Measurements from ENCODE around the gene PTPRJ. TPM values are rescaled to one million over a fixed set of nuclear protein-coding genes. Genes with fewer than 3 reads are reported as not detected.
A peak's percentile ranks its signal among the peaks of the same experiment; 100 is the strongest.
"Not testable (repeated sequence)": the region's sequence is repeated elsewhere in the genome, so short reads cannot be mapped to it uniquely, and the experiment has no call there.

PTPRJ gene
- total RNA-seq, 2 donors from 2014 or later = 33.2 to 83.9 TPM

DNA sequence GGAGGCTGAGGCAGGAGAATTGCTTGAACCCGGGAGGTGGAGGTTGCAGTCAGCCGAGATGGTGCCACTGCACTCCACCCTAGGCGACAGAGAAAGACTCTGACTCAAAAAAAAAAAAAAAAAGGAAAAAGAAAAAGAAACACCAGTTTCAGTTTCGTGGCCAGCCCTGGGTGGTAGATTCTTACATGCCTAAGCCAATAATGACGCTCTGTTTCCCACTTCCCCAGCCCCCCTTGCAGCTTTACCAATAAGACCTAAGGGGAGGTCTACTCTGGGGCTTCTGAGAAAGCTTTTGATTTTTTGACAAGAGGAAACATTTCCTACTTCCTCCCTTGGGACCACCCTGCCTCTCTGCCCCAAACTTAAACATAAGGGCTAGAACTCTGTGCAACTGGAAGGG, 30.0 kb upstream of the PTPRJ start:
- peaks cover 17% of the 10 kb centered on the region for H3K4me1 Mint-ChIP-seq

DNA sequence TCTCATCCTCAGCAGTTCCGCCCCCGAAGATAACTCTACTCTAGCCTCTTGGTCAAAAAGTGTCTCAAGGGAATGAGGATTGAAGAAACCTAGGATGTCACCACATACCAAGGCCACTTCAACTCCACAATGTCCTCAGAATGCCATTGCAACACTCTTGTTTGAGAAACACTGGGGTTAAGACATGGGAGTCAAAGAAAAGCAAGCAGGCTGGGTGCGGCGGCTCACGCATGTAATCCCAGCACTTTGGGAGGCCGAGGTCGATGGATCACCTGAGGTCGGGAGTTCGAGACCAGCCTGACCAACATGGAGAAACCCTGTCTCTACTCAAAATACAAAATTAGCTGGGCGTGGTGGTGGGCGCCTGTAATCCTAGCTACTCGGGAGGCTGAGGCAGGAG, 28.9 kb upstream of the PTPRJ start:
- H3K9me3 ChIP-seq (ENCODE audit: control insufficient read depth, low read length, poor library complexity, severe bottlenecking); DNase-seq; H3K36me3 Mint-ChIP-seq (ENCODE audit: low read depth); H3K27me3 Mint-ChIP-seq; ATAC-seq: not testable (repeated sequence)
- H3K4me3 Mint-ChIP-seq = peak overlapping the region; percentile 36
- peak overlapping the region; percentile 9 for H3K27ac Mint-ChIP-seq
- H3K4me1 Mint-ChIP-seq = peaks cover 14% of the 10 kb centered on the region

More for the DNA sequence above, 30.0 kb upstream of the PTPRJ start:
- Mint-ChIP-seq H3K27ac (peak overlapping the region; percentile 87), H3K27me3 (no peaks in the 10 kb centered on the region), H3K36me3 (ENCODE audit: low read depth) (no peaks in the 10 kb centered on the region), H3K4me3 (peak overlapping the region; percentile 57)
- ATAC-seq (peak; percentile 89), DNase-seq (no peak)
- H3K9me3 ChIP-seq (ENCODE audit: control insufficient read depth, low read length, poor library complexity, severe bottlenecking) = no peaks in the 10 kb centered on the region

DNA sequence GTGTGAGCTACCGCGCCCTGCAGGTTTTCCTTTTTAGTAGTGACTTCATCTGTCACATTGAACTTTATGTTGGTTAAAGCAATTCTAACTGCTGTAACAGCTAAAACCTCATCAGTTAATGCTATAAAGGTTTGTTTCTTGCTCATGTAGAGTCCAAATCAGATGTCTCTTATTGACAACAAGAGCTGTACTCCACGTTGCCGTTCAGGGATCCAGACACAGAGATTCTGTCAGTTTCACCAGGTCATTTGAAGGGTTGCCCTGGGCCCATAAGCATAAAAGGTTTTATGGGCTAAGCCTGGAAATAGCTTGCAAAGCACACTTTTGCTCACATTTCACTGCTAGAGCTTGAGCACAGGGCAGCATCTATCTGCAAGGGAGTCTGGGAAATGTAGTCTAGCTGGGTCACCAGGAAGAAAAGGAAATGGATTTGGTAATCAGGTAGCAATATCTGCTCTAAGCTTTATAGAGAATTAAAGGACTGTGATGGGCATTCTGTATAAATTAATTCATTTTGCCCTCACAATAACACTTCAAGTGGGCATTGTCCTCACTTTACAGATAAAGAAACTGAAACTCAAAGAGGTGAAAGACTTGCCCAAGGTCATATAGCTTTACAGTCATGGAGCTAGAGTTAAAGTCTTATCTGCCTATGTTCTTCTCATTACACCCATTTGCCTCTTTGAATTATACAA, 25.2 kb upstream of the PTPRJ start:
- Mint-ChIP-seq H3K36me3 (ENCODE audit: low read depth) (no peaks in the 10 kb centered on the region), H3K4me1 (peaks cover 11% of the 10 kb centered on the region), H3K27me3 (no peaks in the 10 kb centered on the region), H3K27ac (no peak overlapping the region), H3K4me3 (no peak overlapping the region)
- no peaks in the 10 kb centered on the region for H3K9me3 ChIP-seq (ENCODE audit: control insufficient read depth, low read length, poor library complexity, severe bottlenecking)
- ATAC-seq (no peak), DNase-seq (no peak)

DNA sequence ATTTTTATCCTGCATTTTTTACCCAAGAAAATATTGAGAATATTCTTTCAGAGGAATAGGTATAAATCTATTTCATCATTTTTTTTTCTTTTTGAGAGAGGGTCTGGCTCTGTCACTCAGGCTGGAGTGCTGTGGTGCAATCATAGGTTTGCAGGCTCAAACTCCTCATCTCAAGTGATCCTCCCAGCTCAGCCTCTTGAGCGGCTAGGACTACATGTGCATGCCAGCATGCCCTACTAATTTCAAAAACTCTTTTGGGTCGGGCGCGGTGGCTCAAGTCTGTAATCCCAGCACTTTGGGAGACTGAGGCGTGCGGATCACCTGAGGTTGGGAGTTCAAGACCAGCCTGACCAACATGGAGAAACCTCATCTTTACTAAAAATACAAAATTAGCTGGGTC, 20.3 kb upstream of the PTPRJ start:
- no peaks in the 10 kb centered on the region for H3K36me3 Mint-ChIP-seq (ENCODE audit: low read depth)
- no peak overlapping the region for H3K4me3 Mint-ChIP-seq
- no peaks in the 10 kb centered on the region for H3K9me3 ChIP-seq (ENCODE audit: control insufficient read depth, low read length, poor library complexity, severe bottlenecking)
- ATAC-seq (no peak), DNase-seq (no peak)
- no peaks in the 10 kb centered on the region for H3K27me3 Mint-ChIP-seq
- peaks cover 5% of the 10 kb centered on the region for H3K4me1 Mint-ChIP-seq
- H3K27ac Mint-ChIP-seq = no peak overlapping the region

DNA sequence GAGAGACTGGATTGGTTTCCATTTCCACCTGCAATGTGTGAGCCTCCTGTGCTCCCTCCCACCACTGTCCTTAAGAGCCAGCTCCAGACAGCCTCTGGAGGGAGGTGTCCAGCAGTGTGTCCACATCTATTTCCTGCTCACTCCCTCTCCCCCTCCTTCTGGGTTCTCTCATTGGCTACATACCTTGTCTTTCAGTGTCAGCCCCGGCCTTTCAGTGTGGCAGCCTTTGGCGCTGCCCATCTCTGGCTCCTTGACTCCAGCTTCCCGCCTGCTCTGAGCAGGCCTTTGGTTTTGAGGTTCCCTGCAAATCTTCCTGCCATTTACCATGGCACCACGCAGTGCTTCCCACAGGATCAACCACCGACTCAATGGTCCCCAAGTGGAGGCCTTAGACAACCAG, 19.0 kb upstream of the PTPRJ start:
- Mint-ChIP-seq H3K4me3 (no peak overlapping the region), H3K4me1 (peaks cover 2% of the 10 kb centered on the region), H3K36me3 (ENCODE audit: low read depth) (no peaks in the 10 kb centered on the region), H3K27ac (no peak overlapping the region), H3K27me3 (no peaks in the 10 kb centered on the region)
- DNase-seq (no peak), ATAC-seq (no peak)
- H3K9me3 ChIP-seq (ENCODE audit: control insufficient read depth, low read length, poor library complexity, severe bottlenecking) = no peaks in the 10 kb centered on the region

DNA sequence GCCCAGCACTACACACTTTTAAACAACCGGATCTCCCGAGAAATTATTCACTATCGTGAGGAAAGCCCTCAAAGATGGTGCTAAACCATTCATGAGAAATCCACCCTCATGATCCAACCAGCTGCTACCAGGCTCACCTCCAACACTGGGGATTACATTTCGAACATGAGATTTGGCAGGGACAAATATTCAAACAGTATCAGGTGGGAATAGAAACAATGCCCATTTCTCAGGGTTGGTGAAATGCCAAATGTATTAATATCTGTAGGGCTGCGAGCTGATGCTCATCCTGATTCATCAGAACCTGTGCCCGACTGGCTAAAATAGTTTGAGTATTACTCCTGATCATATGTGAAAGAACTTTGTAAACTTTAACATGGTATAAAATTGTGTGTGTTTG, 15.8 kb upstream of the PTPRJ start:
- H3K4me3 Mint-ChIP-seq = no peak overlapping the region
- ATAC-seq (no peak), DNase-seq (no peak)
- no peaks in the 10 kb centered on the region for H3K36me3 Mint-ChIP-seq (ENCODE audit: low read depth)
- no peaks in the 10 kb centered on the region for H3K9me3 ChIP-seq (ENCODE audit: control insufficient read depth, low read length, poor library complexity, severe bottlenecking)
- no peaks in the 10 kb centered on the region for H3K27me3 Mint-ChIP-seq
- H3K27ac Mint-ChIP-seq = no peak overlapping the region
- peaks cover 2% of the 10 kb centered on the region for H3K4me1 Mint-ChIP-seq

DNA sequence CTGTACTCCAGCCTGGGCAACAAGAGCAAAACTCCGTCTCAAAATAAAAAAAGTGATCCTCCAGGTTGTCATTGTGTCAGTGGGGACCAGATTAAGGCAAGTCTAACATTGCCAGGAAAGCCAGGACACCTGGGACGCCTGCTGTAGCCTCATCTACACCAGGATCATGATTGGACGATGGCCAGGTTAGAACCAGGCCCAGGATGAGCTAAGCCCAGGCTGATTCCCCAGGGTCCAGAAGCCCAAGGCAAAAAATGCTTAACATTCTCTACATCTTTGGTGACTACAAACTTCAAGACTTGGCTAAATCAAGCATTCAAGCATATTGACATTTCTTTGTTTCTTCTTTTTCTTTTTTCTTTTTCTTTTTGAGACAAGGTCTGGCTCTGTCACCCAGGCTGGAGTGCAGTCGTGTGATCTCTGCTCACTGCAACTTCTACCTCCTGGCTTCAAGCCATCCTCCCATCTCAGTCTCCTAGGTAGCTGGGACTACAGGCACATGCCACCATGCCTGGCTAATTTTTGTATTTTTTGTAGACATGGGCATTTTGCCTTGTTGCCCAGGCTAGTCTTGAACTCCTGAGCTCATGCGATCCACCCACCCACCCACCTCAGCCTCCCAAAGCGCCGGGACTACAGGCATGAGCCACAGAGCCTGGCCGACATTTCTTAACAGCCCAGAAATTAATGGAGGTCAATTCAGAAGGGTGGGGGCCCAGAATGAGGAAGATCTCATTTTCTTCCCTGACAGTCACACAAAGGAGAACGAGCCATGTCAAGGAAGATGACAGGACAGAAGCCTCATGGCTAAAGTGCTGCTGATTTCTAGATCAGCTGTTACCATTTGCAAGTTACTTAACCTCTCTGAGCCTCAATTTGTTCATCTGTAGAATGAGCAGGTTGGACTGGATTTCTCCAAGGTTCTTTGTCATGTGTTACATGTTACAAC, 12.5 kb upstream of the PTPRJ start:
- Mint-ChIP-seq H3K4me1 (peaks cover 2% of the 10 kb centered on the region), H3K27me3 (no peaks in the 10 kb centered on the region), H3K4me3 (no peak overlapping the region), H3K27ac (no peak overlapping the region), H3K36me3 (ENCODE audit: low read depth) (no peaks in the 10 kb centered on the region)
- DNase-seq (no peak), ATAC-seq (no peak)
- no peaks in the 10 kb centered on the region for H3K9me3 ChIP-seq (ENCODE audit: control insufficient read depth, low read length, poor library complexity, severe bottlenecking)

DNA sequence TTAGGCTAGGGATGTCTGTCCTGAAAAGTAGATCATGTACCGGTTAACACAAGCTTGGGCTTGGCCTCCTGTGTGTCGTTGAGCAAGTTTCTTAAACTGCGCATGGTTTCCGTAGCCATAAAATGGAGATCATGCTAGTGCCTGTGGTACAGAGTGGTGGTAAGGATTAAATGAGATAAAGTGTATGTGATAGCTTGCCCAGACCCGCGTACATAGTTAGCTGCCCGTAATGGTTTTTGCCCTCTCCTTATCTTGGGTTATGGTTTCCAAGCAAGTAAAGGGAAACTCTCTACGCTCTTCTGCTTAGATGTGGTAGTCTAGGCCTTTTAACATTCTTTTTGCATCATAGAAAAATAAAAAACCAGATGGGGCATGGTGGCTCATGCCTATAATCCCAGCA, 11.0 kb upstream of the PTPRJ start:
- H3K4me1 Mint-ChIP-seq = peaks cover 2% of the 10 kb centered on the region
- no peaks in the 10 kb centered on the region for H3K9me3 ChIP-seq (ENCODE audit: control insufficient read depth, low read length, poor library complexity, severe bottlenecking)
- ATAC-seq (no peak), DNase-seq (no peak)
- H3K27ac Mint-ChIP-seq = no peak overlapping the region
- H3K27me3 Mint-ChIP-seq = no peaks in the 10 kb centered on the region
- no peak overlapping the region for H3K4me3 Mint-ChIP-seq
- no peaks in the 10 kb centered on the region for H3K36me3 Mint-ChIP-seq (ENCODE audit: low read depth)

DNA sequence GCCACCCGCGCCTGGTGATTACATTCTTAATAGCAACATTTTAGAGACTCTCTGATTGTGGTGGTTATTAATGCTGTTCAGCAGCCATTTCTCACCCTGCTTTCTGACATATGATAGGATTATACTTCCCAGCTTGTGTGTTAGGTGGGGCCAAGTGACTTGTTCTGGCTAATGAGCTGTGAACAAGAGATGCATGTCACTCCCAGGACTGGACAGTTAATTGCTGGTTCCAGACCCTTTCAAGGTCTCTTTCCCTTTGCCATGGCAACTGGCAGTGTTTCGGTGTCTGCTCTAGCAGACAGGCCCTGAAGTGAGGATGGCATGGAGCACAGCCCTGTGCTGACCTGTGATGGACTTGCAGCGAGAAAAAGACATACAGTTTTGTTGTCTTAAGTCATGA, 8.9 kb upstream of the PTPRJ start:
- DNase-seq (no peak), ATAC-seq (no peak)
- peaks cover 2% of the 10 kb centered on the region for H3K4me1 Mint-ChIP-seq
- H3K4me3 Mint-ChIP-seq = no peak overlapping the region
- no peaks in the 10 kb centered on the region for H3K27me3 Mint-ChIP-seq
- H3K9me3 ChIP-seq (ENCODE audit: control insufficient read depth, low read length, poor library complexity, severe bottlenecking) = no peaks in the 10 kb centered on the region
- H3K27ac Mint-ChIP-seq = no peak overlapping the region
- H3K36me3 Mint-ChIP-seq (ENCODE audit: low read depth) = no peaks in the 10 kb centered on the region

DNA sequence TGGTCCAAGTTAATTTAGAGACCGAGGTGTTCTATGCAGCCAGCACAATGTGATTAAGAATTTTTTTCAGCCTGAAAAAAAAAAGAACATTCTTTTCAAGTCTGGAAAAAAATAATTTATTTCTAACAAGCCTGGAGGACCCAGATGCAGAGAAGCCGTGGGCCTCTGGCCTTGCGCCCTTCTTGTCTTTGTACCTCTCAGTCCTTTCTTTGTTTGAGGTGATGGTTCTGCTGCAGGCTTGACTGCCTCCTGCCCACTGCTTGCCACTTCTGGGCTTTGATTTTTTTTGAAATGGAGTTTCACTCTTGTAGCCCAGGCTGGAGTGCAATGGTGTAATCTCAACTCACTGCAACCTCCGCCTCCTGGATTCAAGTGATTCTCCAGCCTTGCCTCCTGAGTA, 7.2 kb upstream of the PTPRJ start:
- ATAC-seq (no peak), DNase-seq (no peak)
- Mint-ChIP-seq H3K27me3 (no peaks in the 10 kb centered on the region), H3K4me3 (no peak overlapping the region), H3K4me1 (peaks cover 2% of the 10 kb centered on the region), H3K27ac (no peak overlapping the region), H3K36me3 (ENCODE audit: low read depth) (no peaks in the 10 kb centered on the region)
- H3K9me3 ChIP-seq (ENCODE audit: control insufficient read depth, low read length, poor library complexity, severe bottlenecking) = no peaks in the 10 kb centered on the region

DNA sequence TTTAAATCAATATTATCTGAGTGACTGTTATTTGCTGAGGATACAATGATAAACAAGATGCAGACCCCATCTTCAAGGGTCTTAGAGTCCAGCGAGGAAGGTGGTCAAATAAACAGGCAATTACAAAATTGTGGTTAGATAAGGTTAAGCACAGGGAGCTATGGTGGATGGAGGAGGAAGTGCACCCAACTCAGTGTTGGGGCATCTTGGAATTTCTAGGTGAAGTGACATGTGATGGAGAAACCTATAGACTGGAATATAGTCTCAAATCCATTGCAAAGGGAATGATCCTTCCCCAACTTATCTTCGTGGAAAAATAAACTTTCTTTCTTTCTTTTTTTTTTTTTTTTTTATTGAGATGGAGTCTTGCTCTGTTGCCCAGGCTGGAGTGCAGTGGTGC, 3.4 kb upstream of the PTPRJ start:
- no peak overlapping the region for H3K4me3 Mint-ChIP-seq
- H3K36me3 Mint-ChIP-seq (ENCODE audit: low read depth) = no peaks in the 10 kb centered on the region
- no peak overlapping the region for H3K27ac Mint-ChIP-seq
- ATAC-seq (no peak), DNase-seq (no peak)
- H3K4me1 Mint-ChIP-seq = peaks cover 9% of the 10 kb centered on the region
- H3K9me3 ChIP-seq (ENCODE audit: control insufficient read depth, low read length, poor library complexity, severe bottlenecking) = no peaks in the 10 kb centered on the region
- H3K27me3 Mint-ChIP-seq = no peaks in the 10 kb centered on the region

DNA sequence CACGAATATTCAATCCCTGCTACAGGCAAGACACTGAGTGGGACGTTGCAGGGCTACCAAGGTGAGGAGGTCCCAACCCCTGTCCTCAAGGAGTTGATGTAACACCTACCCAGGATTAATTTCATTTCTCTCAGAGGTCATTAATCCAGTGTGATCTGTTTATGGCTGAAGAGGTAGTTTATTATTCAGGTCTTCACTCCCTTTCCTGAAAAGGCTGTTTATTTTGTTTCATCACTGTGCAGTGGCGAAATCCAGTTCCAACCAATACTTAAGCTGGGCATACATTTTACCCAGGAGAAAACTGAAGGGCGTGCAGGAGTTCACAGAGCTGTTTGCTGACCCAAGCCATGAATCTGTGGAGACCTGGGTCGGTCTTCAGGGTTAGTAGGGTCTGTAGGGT, 2.7 kb upstream of the PTPRJ start:
- H3K27me3 Mint-ChIP-seq = no peaks in the 10 kb centered on the region
- H3K27ac Mint-ChIP-seq = no peak overlapping the region
- no peaks in the 10 kb centered on the region for H3K9me3 ChIP-seq (ENCODE audit: control insufficient read depth, low read length, poor library complexity, severe bottlenecking)
- no peak for DNase-seq
- no peak for ATAC-seq
- no peak overlapping the region for H3K4me3 Mint-ChIP-seq
- H3K36me3 Mint-ChIP-seq (ENCODE audit: low read depth) = no peaks in the 10 kb centered on the region
- peaks cover 10% of the 10 kb centered on the region for H3K4me1 Mint-ChIP-seq

DNA sequence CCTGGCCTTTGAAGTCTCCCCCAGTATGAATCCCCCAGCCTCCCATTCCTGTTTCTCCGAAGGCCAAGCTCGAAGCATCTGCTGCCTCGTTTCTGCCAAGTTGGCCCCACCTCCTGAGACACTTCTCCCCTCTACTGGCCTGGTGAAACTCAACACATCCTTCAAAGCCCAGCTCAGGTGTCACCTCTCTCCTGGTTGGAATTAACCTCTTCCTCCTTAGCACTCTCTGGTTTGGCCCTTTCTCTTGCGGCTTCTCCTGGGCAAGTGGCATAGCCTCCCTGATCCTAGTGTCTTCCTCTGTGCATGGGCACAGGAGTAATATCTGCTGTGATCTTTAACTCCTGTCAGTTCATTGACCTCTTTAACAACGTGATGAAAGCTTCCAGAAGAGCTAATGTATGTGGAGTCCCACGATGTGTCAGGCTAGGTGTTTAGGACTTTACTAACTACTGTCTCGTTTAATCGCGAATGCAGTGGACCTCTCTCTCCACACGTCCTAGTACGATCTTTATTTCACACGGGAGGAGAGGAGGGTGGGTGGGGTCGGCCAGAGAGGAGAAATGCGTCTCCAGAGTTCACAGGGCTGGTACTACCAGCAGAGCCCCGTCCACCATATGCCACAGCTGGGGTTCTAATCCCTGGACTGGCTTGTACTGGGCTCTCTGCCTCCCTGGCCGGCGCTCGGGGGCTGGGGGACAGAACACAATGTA, 826 bp upstream of the PTPRJ start:
- H3K4me1 Mint-ChIP-seq = peaks cover 23% of the 10 kb centered on the region
- peak overlapping the region; percentile 84 for H3K4me3 Mint-ChIP-seq
- ATAC-seq (no peak), DNase-seq (no peak)
- no peaks in the 10 kb centered on the region for H3K9me3 ChIP-seq (ENCODE audit: control insufficient read depth, low read length, poor library complexity, severe bottlenecking)
- peak overlapping the region; percentile 4 for H3K27ac Mint-ChIP-seq
- no peaks in the 10 kb centered on the region for H3K27me3 Mint-ChIP-seq
- no peaks in the 10 kb centered on the region for H3K36me3 Mint-ChIP-seq (ENCODE audit: low read depth)
